ENCODE data around the gene SKAP1.
"Not testable (repeated sequence)": the region's sequence is repeated elsewhere in the genome, so short reads cannot be mapped to it uniquely, and the experiment has no call there.

SKAP1 gene

GRCh38 chr17:48247038-48247437, 183.0 kb downstream of the SKAP1 start:
- no peak for DNase-seq (ENCODE audit: low read depth in 2 of 2, low spot score in 1 of 2)

GRCh38 chr17:48246612-48247011, 183.4 kb downstream of the SKAP1 start:
- no peak for DNase-seq (ENCODE audit: low read depth in 2 of 2, low spot score in 1 of 2)

- not testable (repeated sequence) for DNase-seq (ENCODE audit: low read depth in 2 of 2, low spot score in 1 of 2)
Observed at GRCh38 chr17:48245465-48246033, 184.5 kb downstream of the SKAP1 start.

- DNase-seq (ENCODE audit: low read depth in 2 of 2, low spot score in 1 of 2): no peak
Observed at GRCh38 chr17:48244814-48245213, 185.2 kb downstream of the SKAP1 start.

- no peak for DNase-seq (ENCODE audit: low read depth in 2 of 2, low spot score in 1 of 2)
Observed at GRCh38 chr17:48244121-48244711, 185.8 kb downstream of the SKAP1 start.

- no peak for DNase-seq (ENCODE audit: low read depth in 2 of 2, low spot score in 1 of 2)
Observed at GRCh38 chr17:48241770-48242497, 188.1 kb downstream of the SKAP1 start.

GRCh38 chr17:48241131-48241591, 188.9 kb downstream of the SKAP1 start:
- no peak for DNase-seq (ENCODE audit: low read depth in 2 of 2, low spot score in 1 of 2)

- DNase-seq (ENCODE audit: low read depth in 2 of 2, low spot score in 1 of 2): no peak
Observed at GRCh38 chr17:48240562-48241130, 189.4 kb downstream of the SKAP1 start.

- DNase-seq (ENCODE audit: low read depth in 2 of 2, low spot score in 1 of 2): no peak
Observed at GRCh38 chr17:48240122-48240521, 189.9 kb downstream of the SKAP1 start.

- DNase-seq (ENCODE audit: low read depth in 2 of 2, low spot score in 1 of 2): no peak
Observed at GRCh38 chr17:48239603-48239995, 190.4 kb downstream of the SKAP1 start.

- no peak for DNase-seq (ENCODE audit: low read depth in 2 of 2, low spot score in 1 of 2)
Observed at GRCh38 chr17:48238933-48239602, 190.9 kb downstream of the SKAP1 start.

GRCh38 chr17:48237456-48237855, 192.6 kb downstream of the SKAP1 start:
- no peak for DNase-seq (ENCODE audit: low read depth in 2 of 2, low spot score in 1 of 2)

GRCh38 chr17:48236681-48237134, 193.3 kb downstream of the SKAP1 start:
- DNase-seq (ENCODE audit: low read depth in 2 of 2, low spot score in 1 of 2): no peak

- no peak for DNase-seq (ENCODE audit: low read depth in 2 of 2, low spot score in 1 of 2)
Observed at GRCh38 chr17:48234922-48235321, 195.1 kb downstream of the SKAP1 start.

- DNase-seq (ENCODE audit: low read depth in 2 of 2, low spot score in 1 of 2): no peak
Observed at GRCh38 chr17:48231995-48232959, 197.7 kb downstream of the SKAP1 start.

- no peak for DNase-seq (ENCODE audit: low read depth in 2 of 2, low spot score in 1 of 2)
Observed at GRCh38 chr17:48229936-48230335, 200.1 kb downstream of the SKAP1 start.

- no peak for DNase-seq (ENCODE audit: low read depth in 2 of 2, low spot score in 1 of 2)
Observed at GRCh38 chr17:48228720-48229119, 201.3 kb downstream of the SKAP1 start.

- DNase-seq (ENCODE audit: low read depth in 2 of 2, low spot score in 1 of 2): no peak
Observed at GRCh38 chr17:48225725-48226567, 204.1 kb downstream of the SKAP1 start.

- DNase-seq (ENCODE audit: low read depth in 2 of 2, low spot score in 1 of 2): no peak
Observed at GRCh38 chr17:48223945-48224344, 206.1 kb downstream of the SKAP1 start.
